Fibroblast of lung (primary cell): Measurements from ENCODE around the gene EPC2.

Experiments
- CTCF ChIP-seq, 2 donors: IDR thresholded peaks in 1 of 2; conservative IDR thresholded peaks in 1 of 2; 1 replicate in 1 of 2; 2 replicates in 1 of 2; pipeline ENCODE4 v1.5.1; 2011 to 2012; ENCODE audit warnings: low read length in 2 of 2, control low read depth in 1 of 2, inconsistent platforms in 1 of 2, low read depth in 1 of 2, mild to moderate bottlenecking in 1 of 2
- EZH2 ChIP-seq: IDR thresholded peaks from 2 replicates; pipeline ENCODE4 v1.5.1; 2012; ENCODE audit warnings: low read length, control low read depth, mild to moderate bottlenecking; ENCODE audit errors: missing control alignments

GRCh38 chr2:148643421-148643820 lies 1.1 kb upstream of the EPC2 start:
- TF ChIP-seq CTCF (conservative IDR thresholded peaks at IDR 0.05 in 1 of 2, IDR thresholded peaks at IDR 0.05 in 1 of 2; ENCODE audit: low read depth in 1 of 2, low read length in 2 of 2) (no peak), EZH2 (no peak)
